ENCODE data around the gene MPL.
A peak's percentile ranks its signal among the peaks of the same experiment; 100 is the strongest.

The MPL gene

GRCh38 chr1:43327549-43328292, 9.9 kb upstream of the MPL start:
- no peak for DNase-seq

- peak; percentile 66 for DNase-seq
Observed at GRCh38 chr1:43329995-43330751, 7.4 kb upstream of the MPL start.

GRCh38 chr1:43331688-43332087, 5.9 kb upstream of the MPL start:
- DNase-seq: no peak

GRCh38 chr1:43334453-43335205, 3.0 kb upstream of the MPL start:
- no peak for DNase-seq

- no peak for DNase-seq
Observed at GRCh38 chr1:43338001-43338400, 383 bp downstream of the MPL start.

GRCh38 chr1:43339584-43340232, 2.1 kb downstream of the MPL start:
- DNase-seq: no peak

- DNase-seq: no peak
Observed at GRCh38 chr1:43340559-43340958, 2.9 kb downstream of the MPL start.

GRCh38 chr1:43344267-43344850, 6.7 kb downstream of the MPL start:
- DNase-seq: no peak

GRCh38 chr1:43345120-43345519, 7.5 kb downstream of the MPL start:
- DNase-seq: no peak

GRCh38 chr1:43346636-43347035, 9.0 kb downstream of the MPL start:
- DNase-seq: no peak

- DNase-seq: no peak
Observed at GRCh38 chr1:43348343-43348808, 10.8 kb downstream of the MPL start.

GRCh38 chr1:43348809-43349593, 11.4 kb downstream of the MPL start:
- DNase-seq: peak; percentile 53

- no peak for DNase-seq
Observed at GRCh38 chr1:43349594-43350306, 12.1 kb downstream of the MPL start.

GRCh38 chr1:43350976-43351375, 13.4 kb downstream of the MPL start:
- no peak for DNase-seq

GRCh38 chr1:43351421-43352350, 14.1 kb downstream of the MPL start:
- DNase-seq: no peak

- no peak for DNase-seq
Observed at GRCh38 chr1:43352351-43352705, 14.7 kb downstream of the MPL start.

GRCh38 chr1:43352881-43353280, 15.3 kb downstream of the MPL start:
- no peak for DNase-seq

- no peak for DNase-seq
Observed at GRCh38 chr1:43354471-43354870, 16.9 kb downstream of the MPL start.

GRCh38 chr1:43354936-43355335, 17.3 kb downstream of the MPL start:
- no peak for DNase-seq

GRCh38 chr1:43357251-43357650, 19.6 kb downstream of the MPL start:
- no peak for DNase-seq

All from activated naive CD4-positive, alpha-beta T cell treated with anti-CD3 and anti-CD28 coated beads, Interleukin-2, amount 50 U/mL, for 16 hours (primary cell).